ENCODE data around the gene ANXA2R. TPM values are rescaled to one million over a fixed set of nuclear protein-coding genes. Genes with fewer than 3 reads are reported as not detected.

ANXA2R gene
- total and polyA plus RNA-seq, 2 of the 13 experiments (the other 11 are each of a cell fraction or from before 2014, with no cell fraction given), result 0.95 to 1.3 TPM

DNA sequence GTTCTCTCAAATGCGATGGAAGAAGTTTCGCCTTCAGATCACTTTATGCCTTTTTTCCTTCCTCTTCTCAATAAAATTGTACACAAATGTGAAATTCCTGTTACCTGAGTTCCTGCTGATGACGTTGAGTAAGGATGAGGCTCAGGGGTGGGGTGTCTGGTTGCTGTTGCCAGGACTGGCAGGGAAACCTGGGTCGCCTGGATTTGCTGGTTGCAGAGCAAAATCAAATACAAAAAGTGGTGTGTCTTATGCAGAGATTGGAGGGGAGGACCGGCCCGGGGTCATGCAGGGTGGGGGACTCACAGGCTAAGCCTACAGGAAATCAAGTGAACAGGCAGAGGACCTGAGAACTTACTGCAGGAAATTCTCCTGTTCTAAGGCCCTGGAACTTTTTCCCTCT is 39.2 kb downstream of the ANXA2R start:
- Histone ChIP-seq H3K4me2 (ENCODE audit: low read depth, low read length) (peak overlapping the region; percentile 76), H3K79me2 (ENCODE audit: insufficient read depth, low read length) (no peaks in the 10 kb centered on the region), H3K4me3 (replicated peaks in 1 of 3; ENCODE audit: insufficient read depth in 1 of 3, low read depth in 2 of 3, low read length in 3 of 3) (peak overlapping the region; percentile 52 to 67 (median 60); a peak in 5 of 6 replicates), H2AFZ (ENCODE audit: low read length) (no peak overlapping the region), H4K20me1 (ENCODE audit: insufficient read depth, low read length) (no peaks in the 10 kb centered on the region), H3K36me3 (replicated peaks in 1 of 2; ENCODE audit: control insufficient read depth in 1 of 2, insufficient read depth in 2 of 2, low read length in 2 of 2) (no peaks in the 10 kb centered on the region), H3K9me3 (ENCODE audit: low read length) (no peaks in the 10 kb centered on the region), H3K9ac (ENCODE audit: insufficient read depth, low read depth, low read length) (no peak overlapping the region), H3K27ac (ENCODE audit: extremely low read length, insufficient read depth, low read length) (no peak overlapping the region), H3K27me3 (ENCODE audit: control insufficient read depth in 1 of 2, insufficient read depth in 2 of 2, low read length in 2 of 2) (no peaks in the 10 kb centered on the region), H3K4me1 (ENCODE audit: insufficient read depth, low read length) (peaks cover 9% of the 10 kb centered on the region)
- POLR2A ChIA-PET, result no interaction called here
- FAIRE-seq (no peak), ATAC-seq (peak; percentile 49), DNase-seq (ENCODE audit: low spot score) (no peak)
- TF ChIP-seq MIER3 (CRISPR knock-in tag; IDR thresholded peaks at IDR 0.05; ENCODE audit: borderline replicate concordance) (no peak), ATM (IDR thresholded peaks at IDR 0.05; ENCODE audit: borderline replicate concordance) (no peak), ETV6 (CRISPR knock-in tag; conservative IDR thresholded peaks at IDR 0.05) (no peak), IKZF4 (CRISPR knock-in tag; IDR thresholded peaks at IDR 0.05; ENCODE audit: borderline replicate concordance, low read depth, not compliant biosample characterization) (no peak), TAF1 (CRISPR knock-in tag; IDR thresholded peaks at IDR 0.05) (no peak), CEBPG (CRISPR knock-in tag; IDR thresholded peaks at IDR 0.05) (no peak), ZNF598 (CRISPR knock-in tag; IDR thresholded peaks at IDR 0.05; ENCODE audit: borderline replicate concordance) (no peak), JUN (CRISPR knock-in tag; IDR thresholded peaks at IDR 0.05) (no peak), KLF12 (CRISPR knock-in tag; IDR thresholded peaks at IDR 0.05; ENCODE audit: borderline replicate concordance) (no peak), ZBTB21 (CRISPR knock-in tag; IDR thresholded peaks at IDR 0.05) (no peak), ARID2 (CRISPR knock-in tag; IDR thresholded peaks at IDR 0.05; ENCODE audit: borderline replicate concordance) (no peak), ZNF205 (CRISPR knock-in tag; IDR thresholded peaks at IDR 0.05) (no peak)
- TF ChIP-seq, protein P1, sequence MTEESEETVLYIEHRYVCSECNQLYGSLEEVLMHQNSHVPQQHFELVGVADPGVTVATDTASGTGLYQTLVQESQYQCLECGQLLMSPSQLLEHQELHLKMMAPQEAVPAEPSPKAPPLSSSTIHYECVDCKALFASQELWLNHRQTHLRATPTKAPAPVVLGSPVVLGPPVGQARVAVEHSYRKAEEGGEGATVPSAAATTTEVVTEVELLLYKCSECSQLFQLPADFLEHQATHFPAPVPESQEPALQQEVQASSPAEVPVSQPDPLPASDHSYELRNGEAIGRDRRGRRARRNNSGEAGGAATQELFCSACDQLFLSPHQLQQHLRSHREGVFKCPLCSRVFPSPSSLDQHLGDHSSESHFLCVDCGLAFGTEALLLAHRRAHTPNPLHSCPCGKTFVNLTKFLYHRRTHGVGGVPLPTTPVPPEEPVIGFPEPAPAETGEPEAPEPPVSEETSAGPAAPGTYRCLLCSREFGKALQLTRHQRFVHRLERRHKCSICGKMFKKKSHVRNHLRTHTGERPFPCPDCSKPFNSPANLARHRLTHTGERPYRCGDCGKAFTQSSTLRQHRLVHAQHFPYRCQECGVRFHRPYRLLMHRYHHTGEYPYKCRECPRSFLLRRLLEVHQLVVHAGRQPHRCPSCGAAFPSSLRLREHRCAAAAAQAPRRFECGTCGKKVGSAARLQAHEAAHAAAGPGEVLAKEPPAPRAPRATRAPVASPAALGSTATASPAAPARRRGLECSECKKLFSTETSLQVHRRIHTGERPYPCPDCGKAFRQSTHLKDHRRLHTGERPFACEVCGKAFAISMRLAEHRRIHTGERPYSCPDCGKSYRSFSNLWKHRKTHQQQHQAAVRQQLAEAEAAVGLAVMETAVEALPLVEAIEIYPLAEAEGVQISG (CRISPR knock-in tag; IDR thresholded peaks at IDR 0.05), result no peak
- TF ChIP-seq, protein P2, sequence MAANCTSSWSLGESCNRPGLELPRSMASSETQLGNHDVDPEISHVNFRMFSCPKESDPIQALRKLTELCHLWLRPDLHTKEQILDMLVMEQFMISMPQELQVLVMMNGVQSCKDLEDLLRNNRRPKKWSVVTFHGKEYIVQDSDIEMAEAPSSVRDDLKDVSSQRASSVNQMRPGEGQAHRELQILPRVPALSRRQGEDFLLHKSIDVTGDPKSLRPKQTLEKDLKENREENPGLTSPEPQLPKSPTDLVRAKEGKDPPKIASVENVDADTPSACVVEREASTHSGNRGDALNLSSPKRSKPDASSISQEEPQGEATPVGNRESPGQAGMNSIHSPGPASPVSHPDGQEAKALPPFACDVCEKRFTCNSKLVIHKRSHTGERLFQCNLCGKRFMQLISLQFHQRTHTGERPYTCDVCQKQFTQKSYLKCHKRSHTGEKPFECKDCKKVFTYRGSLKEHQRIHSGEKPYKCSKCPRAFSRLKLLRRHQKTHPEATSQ (CRISPR knock-in tag; IDR thresholded peaks at IDR 0.05; ENCODE audit: borderline replicate concordance), result no peak
- TF ChIP-seq, protein P3, sequence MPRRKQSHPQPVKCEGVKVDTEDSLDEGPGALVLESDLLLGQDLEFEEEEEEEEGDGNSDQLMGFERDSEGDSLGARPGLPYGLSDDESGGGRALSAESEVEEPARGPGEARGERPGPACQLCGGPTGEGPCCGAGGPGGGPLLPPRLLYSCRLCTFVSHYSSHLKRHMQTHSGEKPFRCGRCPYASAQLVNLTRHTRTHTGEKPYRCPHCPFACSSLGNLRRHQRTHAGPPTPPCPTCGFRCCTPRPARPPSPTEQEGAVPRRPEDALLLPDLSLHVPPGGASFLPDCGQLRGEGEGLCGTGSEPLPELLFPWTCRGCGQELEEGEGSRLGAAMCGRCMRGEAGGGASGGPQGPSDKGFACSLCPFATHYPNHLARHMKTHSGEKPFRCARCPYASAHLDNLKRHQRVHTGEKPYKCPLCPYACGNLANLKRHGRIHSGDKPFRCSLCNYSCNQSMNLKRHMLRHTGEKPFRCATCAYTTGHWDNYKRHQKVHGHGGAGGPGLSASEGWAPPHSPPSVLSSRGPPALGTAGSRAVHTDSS (CRISPR knock-in tag; conservative IDR thresholded peaks at IDR 0.05), result no peak
- TF ChIP-seq, protein P4, sequence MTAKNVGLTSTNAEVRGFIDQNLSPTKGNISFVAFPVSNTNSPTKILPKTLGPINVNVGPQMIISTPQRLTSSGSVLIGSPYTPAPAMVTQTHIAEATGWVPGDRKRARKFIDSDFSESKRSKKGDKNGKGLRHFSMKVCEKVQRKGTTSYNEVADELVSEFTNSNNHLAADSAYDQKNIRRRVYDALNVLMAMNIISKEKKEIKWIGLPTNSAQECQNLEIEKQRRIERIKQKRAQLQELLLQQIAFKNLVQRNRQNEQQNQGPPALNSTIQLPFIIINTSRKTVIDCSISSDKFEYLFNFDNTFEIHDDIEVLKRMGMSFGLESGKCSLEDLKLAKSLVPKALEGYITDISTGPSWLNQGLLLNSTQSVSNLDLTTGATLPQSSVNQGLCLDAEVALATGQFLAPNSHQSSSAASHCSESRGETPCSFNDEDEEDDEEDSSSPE (CRISPR knock-in tag; IDR thresholded peaks at IDR 0.05), result no peak
- intact Hi-C loops (cut with micrococcal nuclease; ENCODE audit: unreplicated experiment) (no loop called here), in situ Hi-C loops (cut with HindIII; ENCODE audit: extremely low pct_ligation_motif_present, low pct_unique_long_range_greater_than_20kb) (loop anchor here (25.0 kb wide), 1 partner anchor 189 kb away; the partner anchor contains the start of gene SELENOP)
- no TSS peak for BruUV-seq (replicated peaks)
- 33% methylated on average over 6 of the region's 6 CpGs for WGBS (ENCODE audit: low lambda C conversion rate)
- CTCF ChIA-PET (ENCODE audit: low intra/inter-chr PET ratio, low total read pairs), result no interaction called here
